Trophoblast cell (in vitro differentiated cells and primary cell): ENCODE measurements around the gene LYSET.

Source experiments
- DNase-seq, 2 donors: peaks; one replicate each; pipeline ENCODE4 v3.0.0-alpha.2; 2016
- H2AFZ ChIP-seq: 2 replicates; pipeline ENCODE4 v1.6.1; 2013; ENCODE audit warnings: low read length, moderate library complexity, mild to moderate bottlenecking; ENCODE audit not compliant: insufficient read depth, poor library complexity
- H2AK5ac ChIP-seq: 2 replicates; pipeline ENCODE4 v1.6.1; 2013; ENCODE audit warnings: mild to moderate bottlenecking, low read length
- H2BK120ac ChIP-seq: 2 replicates; pipeline ENCODE4 v1.6.1; 2013; ENCODE audit warnings: low read length, mild to moderate bottlenecking, moderate library complexity; ENCODE audit not compliant: insufficient read depth, poor library complexity
- H2BK12ac ChIP-seq: 2 replicates; pipeline ENCODE4 v1.6.1; 2013; ENCODE audit warnings: mild to moderate bottlenecking, low read length, moderate library complexity
- H2BK5ac ChIP-seq: 2 replicates; pipeline ENCODE4 v1.6.1; 2013; ENCODE audit warnings: low read length, low read depth, moderate library complexity, mild to moderate bottlenecking; ENCODE audit not compliant: poor library complexity
- H3K14ac ChIP-seq: 2 replicates; pipeline ENCODE4 v1.6.1; 2013; ENCODE audit warnings: mild to moderate bottlenecking, low read length
- H3K18ac ChIP-seq: 2 replicates; pipeline ENCODE4 v1.6.1; 2013; ENCODE audit warnings: mild to moderate bottlenecking, low read length
- H3K23ac ChIP-seq: 2 replicates; pipeline ENCODE4 v1.6.1; 2013; ENCODE audit warnings: low read length
- H3K27ac ChIP-seq: 2 replicates; pipeline ENCODE4 v1.5.1; 2013; ENCODE audit warnings: low read depth, mild to moderate bottlenecking, inconsistent platforms, low read length, moderate library complexity
- H3K27me3 ChIP-seq: 2 replicates; pipeline ENCODE4 v1.6.1; 2013; ENCODE audit warnings: inconsistent platforms, mild to moderate bottlenecking, low read length, moderate library complexity; ENCODE audit not compliant: insufficient read depth
- H3K36me3 ChIP-seq, 2 experiments: 1 replicate in 1 of 2; 2 replicates in 1 of 2; pipeline ENCODE4 v1.6.1; 2013; ENCODE audit warnings: low read length in 2 of 2, mild to moderate bottlenecking in 2 of 2, moderate library complexity in 1 of 2; ENCODE audit not compliant: insufficient read depth in 2 of 2, control insufficient read depth in 1 of 2
- H3K4ac ChIP-seq: 2 replicates; pipeline ENCODE4 v1.6.1; 2013; ENCODE audit warnings: low read depth, mild to moderate bottlenecking, low read length, moderate library complexity
- H3K4me1 ChIP-seq, 2 experiments: 1 replicate in 1 of 2; 2 replicates in 1 of 2; pipeline ENCODE4 v1.6.1; 2013; ENCODE audit warnings: low read length in 2 of 2, mild to moderate bottlenecking in 2 of 2, moderate library complexity in 1 of 2; ENCODE audit not compliant: insufficient read depth in 2 of 2, control insufficient read depth in 1 of 2
- H3K4me2 ChIP-seq: 2 replicates; pipeline ENCODE4 v1.6.1; 2013; ENCODE audit warnings: inconsistent platforms, mild to moderate bottlenecking, low read length, moderate library complexity
- H3K4me3 ChIP-seq: 2 replicates; pipeline ENCODE4 v1.5.1; 2013; ENCODE audit warnings: mild to moderate bottlenecking, low read depth, low read length, inconsistent platforms
- H3K79me1 ChIP-seq: one replicate; pipeline ENCODE4 v1.6.1; 2013; ENCODE audit warnings: low read length
- H3K79me2 ChIP-seq: 2 replicates; pipeline ENCODE4 v1.6.1; 2013; ENCODE audit warnings: low read length, mild to moderate bottlenecking; ENCODE audit not compliant: control insufficient read depth, insufficient read depth, poor library complexity
- H3K9ac ChIP-seq: 2 replicates; pipeline ENCODE4 v1.6.1; 2013; ENCODE audit warnings: mild to moderate bottlenecking, low read length
- H3K9me3 ChIP-seq: 2 replicates; pipeline ENCODE4 v1.6.1; 2013; ENCODE audit warnings: low read depth, mild to moderate bottlenecking, control low read depth, inconsistent platforms, low read length; ENCODE audit not compliant: insufficient read depth
- H4K12ac ChIP-seq: 2 replicates; pipeline ENCODE4 v1.6.1; 2013; ENCODE audit warnings: low read depth, mild to moderate bottlenecking, low read length, moderate library complexity
- H4K8ac ChIP-seq: 2 replicates; pipeline ENCODE4 v1.6.1; 2013; ENCODE audit warnings: low read depth, mild to moderate bottlenecking, low read length, moderate library complexity
- H4K91ac ChIP-seq: one replicate; pipeline ENCODE4 v1.6.1; 2013; ENCODE audit warnings: low read depth, mild to moderate bottlenecking, low read length, moderate library complexity
- WGBS: extraction: QIAGEN DNeasy Blood & Tissue Kit; methylation state at CpG from one replicate; pipeline ENCODE4 v1.1.7; 2013; ENCODE audit warnings: missing lambda C conversion rate; ENCODE audit not compliant: insufficient read length, insufficient coverage; ENCODE audit errors: extremely low coverage; 5-methylcytosine and 5-hydroxymethylcytosine counted together

The LYSET gene

DNA sequence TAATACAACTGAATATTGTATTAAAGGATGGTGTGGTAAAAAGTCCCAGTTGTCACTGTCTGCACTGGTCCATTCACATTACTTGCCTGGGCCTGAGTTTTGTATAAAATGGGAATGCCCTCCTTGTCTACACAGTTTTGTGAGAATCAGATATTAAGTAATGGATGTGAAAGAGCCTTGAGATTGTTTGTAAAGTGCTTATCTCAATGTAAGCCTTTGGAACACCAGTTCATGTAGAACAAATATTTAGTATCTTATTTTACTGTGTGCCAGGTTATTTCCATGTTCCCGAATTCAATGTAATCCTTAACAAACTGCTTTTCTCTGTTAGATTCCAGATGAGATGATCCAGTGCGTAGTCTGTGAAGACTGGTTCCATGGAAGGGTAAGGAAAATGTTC lies 29.5 kb downstream of the LYSET start:
- Histone ChIP-seq H2AFZ (no peak overlapping the region), H3K36me3 (peaks cover 16 to 18% of the 10 kb centered on the region in 2 experiments), H3K23ac (no peak overlapping the region), H3K4me1 (no peaks in the 10 kb centered on the region), H3K27me3 (no peaks in the 10 kb centered on the region), H4K12ac (no peak overlapping the region), H2BK12ac (no peak overlapping the region), H3K14ac (no peak overlapping the region), H4K91ac (no peak overlapping the region), H3K27ac (no peak overlapping the region), H2AK5ac (no peak overlapping the region), H3K79me2 (no peaks in the 10 kb centered on the region), H3K9me3 (no peaks in the 10 kb centered on the region), H4K8ac (no peak overlapping the region), H3K4me3 (no peak overlapping the region), H2BK5ac (no peak overlapping the region), H3K4ac (no peak overlapping the region), H2BK120ac (no peak overlapping the region), H3K18ac (no peak overlapping the region), H3K4me2 (no peak overlapping the region), H3K79me1 (no peaks in the 10 kb centered on the region), H3K9ac (no peak overlapping the region)
- WGBS = no CpG with 5 or more reads among the region's 2 CpGs
- no peak for DNase-seq

DNA sequence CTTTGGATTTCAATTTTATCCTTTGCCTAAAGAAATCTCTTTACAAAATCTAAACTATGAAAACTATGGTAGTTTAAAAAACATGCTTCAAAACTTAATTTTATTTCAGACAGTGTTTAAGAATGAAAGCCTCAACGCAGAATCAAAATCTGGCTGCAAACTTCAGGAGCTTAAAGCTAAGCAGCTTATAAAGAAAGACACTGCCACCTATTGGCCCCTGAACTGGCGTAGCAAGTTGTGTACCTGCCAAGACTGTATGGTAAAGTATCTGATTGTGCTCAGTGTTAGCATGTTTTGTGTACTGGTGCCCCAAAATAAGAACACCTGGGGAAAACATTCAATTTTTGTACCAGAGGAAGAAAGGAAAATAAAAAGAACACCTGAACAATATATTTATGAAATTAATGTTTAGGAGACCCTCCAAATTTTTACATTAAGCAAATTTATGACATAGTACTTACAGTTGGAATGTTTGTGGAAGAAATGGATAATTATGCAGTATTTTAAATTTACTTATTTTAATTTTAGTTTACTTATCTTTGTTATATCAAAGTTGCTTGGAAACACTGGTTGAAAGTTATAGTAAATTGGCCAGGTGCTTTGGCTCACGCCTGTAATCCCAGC lies 34.1 kb downstream of the LYSET start:
- H4K8ac ChIP-seq = no peak overlapping the region
- H3K27me3 ChIP-seq = no peaks in the 10 kb centered on the region
- H3K4me3 ChIP-seq = no peak overlapping the region
- H2AFZ ChIP-seq = no peak overlapping the region
- H3K14ac ChIP-seq = no peak overlapping the region
- no peaks in the 10 kb centered on the region for H3K9me3 ChIP-seq
- WGBS = no CpG with 5 or more reads among the region's 3 CpGs
- no peaks in the 10 kb centered on the region for H3K79me2 ChIP-seq
- H3K23ac ChIP-seq = no peak overlapping the region
- DNase-seq = peak; percentile 48 to 69
- no peak overlapping the region for H4K91ac ChIP-seq
- no peak overlapping the region for H3K4me2 ChIP-seq
- H2BK120ac ChIP-seq = no peak overlapping the region
- peaks cover 28 to 34% of the 10 kb centered on the region in 2 experiments for H3K36me3 ChIP-seq
- H3K9ac ChIP-seq = no peak overlapping the region
- no peaks in the 10 kb centered on the region for H3K4me1 ChIP-seq
- no peak overlapping the region for H2BK5ac ChIP-seq
- H3K18ac ChIP-seq = no peak overlapping the region
- H2BK12ac ChIP-seq = no peak overlapping the region
- no peak overlapping the region for H3K27ac ChIP-seq
- no peak overlapping the region for H4K12ac ChIP-seq
- no peak overlapping the region for H3K4ac ChIP-seq
- H2AK5ac ChIP-seq = no peak overlapping the region
- H3K79me1 ChIP-seq = no peaks in the 10 kb centered on the region

DNA sequence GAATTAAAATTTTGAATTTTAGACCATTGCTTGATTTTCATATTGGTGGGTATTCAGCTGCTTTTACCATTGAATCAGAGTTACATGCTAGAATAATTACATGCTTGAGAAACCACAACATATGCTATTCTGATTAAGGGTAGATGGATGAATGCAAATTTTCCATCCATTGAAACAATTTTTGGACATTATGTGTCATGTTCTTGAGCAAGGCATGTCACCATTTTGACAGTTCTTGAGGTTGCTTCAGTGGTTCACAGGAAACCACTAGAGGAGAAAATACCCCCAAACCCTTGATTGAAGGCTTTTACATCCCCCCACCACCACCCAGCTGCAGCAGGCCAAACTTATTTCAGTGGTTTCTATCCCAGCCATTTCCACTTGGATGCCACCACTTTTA lies 35.4 kb downstream of the LYSET start:
- Histone ChIP-seq H3K79me1 (no peaks in the 10 kb centered on the region), H4K91ac (no peak overlapping the region), H2BK12ac (no peak overlapping the region), H3K27me3 (no peaks in the 10 kb centered on the region), H2BK120ac (no peak overlapping the region), H3K18ac (no peak overlapping the region), H3K14ac (no peak overlapping the region), H2AFZ (no peak overlapping the region), H3K36me3 (peaks cover 28 to 29% of the 10 kb centered on the region in 2 experiments), H3K4me3 (no peak overlapping the region), H4K8ac (no peak overlapping the region), H3K4ac (no peak overlapping the region), H3K23ac (no peak overlapping the region), H3K9ac (no peak overlapping the region), H3K79me2 (no peaks in the 10 kb centered on the region), H3K4me2 (no peak overlapping the region), H3K9me3 (no peaks in the 10 kb centered on the region), H2AK5ac (no peak overlapping the region), H3K27ac (no peak overlapping the region), H2BK5ac (no peak overlapping the region), H4K12ac (no peak overlapping the region), H3K4me1 (no peaks in the 10 kb centered on the region)
- no peak for DNase-seq

DNA sequence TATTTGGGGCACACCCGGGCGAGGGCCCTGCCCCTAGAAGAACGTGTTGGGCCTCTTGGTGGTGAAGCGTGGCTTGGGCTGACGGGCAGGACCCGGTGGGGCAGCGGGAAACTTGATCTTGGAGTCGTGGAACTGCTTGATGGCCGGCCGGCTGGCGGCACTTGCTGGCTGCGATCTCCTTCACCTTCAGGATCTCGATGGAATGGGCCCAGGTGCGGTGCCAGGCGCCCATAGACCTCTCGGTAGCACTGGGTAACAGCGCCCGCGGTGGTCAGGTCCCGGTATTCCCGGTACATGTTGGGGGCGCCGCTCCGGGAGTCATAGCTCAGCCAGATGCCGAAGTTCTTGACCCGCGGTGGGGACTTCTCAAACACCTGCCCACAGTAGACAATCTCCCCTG lies 38.4 kb downstream of the LYSET start:
- no peak overlapping the region for H2BK5ac ChIP-seq
- H3K36me3 ChIP-seq = peaks cover 26 to 34% of the 10 kb centered on the region in 2 experiments
- H3K4me3 ChIP-seq = no peak overlapping the region
- H3K9me3 ChIP-seq = no peaks in the 10 kb centered on the region
- H2BK12ac ChIP-seq = no peak overlapping the region
- no peak overlapping the region for H2BK120ac ChIP-seq
- DNase-seq = no peak
- no peak overlapping the region for H3K18ac ChIP-seq
- H3K27me3 ChIP-seq = no peaks in the 10 kb centered on the region
- no peak overlapping the region for H3K27ac ChIP-seq
- no peak overlapping the region for H2AK5ac ChIP-seq
- H3K23ac ChIP-seq = no peak overlapping the region
- no peak overlapping the region for H4K12ac ChIP-seq
- WGBS = no CpG with 5 or more reads among the region's 27 CpGs
- H3K4ac ChIP-seq = no peak overlapping the region
- H4K91ac ChIP-seq = no peak overlapping the region
- H3K14ac ChIP-seq = no peak overlapping the region
- H3K4me2 ChIP-seq = no peak overlapping the region
- H4K8ac ChIP-seq = no peak overlapping the region
- H3K4me1 ChIP-seq = no peaks in the 10 kb centered on the region
- no peaks in the 10 kb centered on the region for H3K79me1 ChIP-seq
- no peaks in the 10 kb centered on the region for H3K79me2 ChIP-seq
- no peak overlapping the region for H3K9ac ChIP-seq
- no peak overlapping the region for H2AFZ ChIP-seq
